Heart left ventricle (tissue), 16 donors: Measurements from ENCODE around the gene TMEM42. TPM values are rescaled to one million over a fixed set of nuclear protein-coding genes. Genes with fewer than 3 reads are reported as not detected.

Source experiments
- ATAC-seq, 4 donors: fragments of 200-7000 bp; cut with Tn5 transposase; one replicate each; pipeline ENCODE4 v1.9.1; 2020 to 2022; ENCODE audit warnings: moderate library complexity in 4 of 4, mild to moderate bottlenecking in 3 of 4, moderate number of reproducible peaks in 1 of 4
- DNase-seq, 5 donors: peaks; one replicate each; pipeline ENCODE4 v3.0.0-alpha.2; 2020
- H3K27ac ChIP-seq, 12 donors: fragments of 200-600 bp; sonication (generic) in 4 of 12; one replicate each; pipeline versions ENCODE4 v1.5.0 to v1.8.0; 2016 to 2022; ENCODE audit warnings: mild to moderate bottlenecking in 2 of 12
- H3K27me3 ChIP-seq, 9 donors: fragments of 200-600 bp; sonication (generic) in 2 of 9; one replicate each; pipeline versions ENCODE4 v1.5.1 to v1.8.0; 2016 to 2022; ENCODE audit warnings: mild to moderate bottlenecking in 3 of 9
- H3K36me3 ChIP-seq, 9 donors: fragments of 200-600 bp; sonication (generic) in 2 of 9; one replicate each; pipeline versions ENCODE4 v1.5.0 to v1.8.0; 2018 to 2022; ENCODE audit warnings: mild to moderate bottlenecking in 2 of 9
- H3K4me1 ChIP-seq, 12 donors: fragments of 200-600 bp; sonication (generic) in 4 of 12; one replicate each; pipeline versions ENCODE4 v1.5.0 to v1.8.0; 2016 to 2022; ENCODE audit warnings: mild to moderate bottlenecking in 3 of 12
- H3K4me3 ChIP-seq, 12 donors: fragments of 200-600 bp; sonication (generic) in 4 of 12; one replicate each; pipeline versions ENCODE4 v1.5.0 to v1.8.0; 2017 to 2022; ENCODE audit warnings: mild to moderate bottlenecking in 9 of 12, moderate library complexity in 4 of 12
- H3K9me3 ChIP-seq, 12 donors: fragments of 200-600 bp; sonication (generic) in 4 of 12; one replicate each; pipeline versions ENCODE4 v1.5.0 to v1.8.0; 2016 to 2022; ENCODE audit warnings: mild to moderate bottlenecking in 1 of 12
- CTCF ChIP-seq, 12 donors: fragments of 200-600 bp; sonication (generic) in 4 of 12; IDR thresholded peaks; one replicate each; pipeline versions ENCODE4 v1.5.0 to v1.8.0; 2018 to 2022; ENCODE audit warnings: antibody characterized with exemption in 12 of 12, mild to moderate bottlenecking in 5 of 12
- POLR2A ChIP-seq, 2 donors: fragments of 450-650 bp; IDR thresholded peaks; one replicate each; pipeline ENCODE4 v1.6.1; 2017; ENCODE audit warnings: antibody characterized with exemption in 2 of 2, mild to moderate bottlenecking in 2 of 2, moderate library complexity in 2 of 2
- WGBS, 4 donors: extraction: QIAGEN DNeasy Blood & Tissue Kit in 2 of 4; methylation state at CpG; one replicate each; pipeline versions ENCODE4 v1.1.5 to v1.1.7; 2013 to 2018; 5-methylcytosine and 5-hydroxymethylcytosine counted together
- intact Hi-C, 10 donors: fragments of 100-400 bp; cut with DNase I; formaldehyde crosslinking; loops; one replicate each; pipeline versions ENCODE4 v1.11.1 to v1.14.2; 2022
- microRNA counts, 2 donors: library from miRNA; unstranded; fragments of <30 nt; microRNA quantifications; one replicate each; lab custom pipeline; 2016
- polyA plus RNA-seq, 2 donors: library from polyadenylated mRNA; stranded (reverse); fragments of 200-250 nt; gene quantifications; one replicate each; pipeline ENCODE4 v1.2.3, GENCODE V29; 2013
- total RNA-seq, 9 donors: library from RNA; depleted of rRNA in 2 of 9; stranded (reverse); fragments of >200 nt in 2 of 9; fragmentation: NEBNext Ultra II Directional in 3 of 9; extraction: Animal tissue kit (Norgen Biotek cat#: 25700) in 3 of 9; gene quantifications; one replicate each; pipeline versions ENCODE4 v1.1.0 to v1.2.4, GENCODE V29; 2016 to 2023
- donor health status: ischemic (EF 13 %, LVEDD 7.1; RV severe dilation, severe dysfunction).
- donor health status: healthy with polysubstance abuse.
- donor health status: DM: no; HTN: yes; CAD: no.
- donor health status: DM: no; HTN: no; CAD: no.
- donor health status: ischemic (EF 25% LVEDD 6.9; RV normal size, moderate dysfunction).
- donor health status: ischemic (EF 25% LVEDD 5.7; RV mildly dilated, moderate dysfunction).
- donor health status: healthy.
- donor health status: DM: yes; HTN: yes; CAD: no.
- donor health status: ischemic (EF 35%, LVEDD 5.7; RV mildly dilated, moderate dysfunction).
- donor health status: nonischemic (EF 11% LVEDD 7.7; RV severe dilation, severe dysfunction).
- donor health status: DM: yes; HTN: yes; CAD: no.
- donor health status: PGD.
- donor health status: ischemic (EF 29% LVEDD 5.4; RV normal size, mild dysfunction).
- donor health status: nonischemic (EF 23%, LVEDD 6.1; RV moderate dilation, normal function).

Gene TMEM42
- total and polyA plus RNA-seq, 11 donors: 7.3 to 14.1 (median 10.6) TPM

GRCh38 chr3:44910693-44911092 lies 49.0 kb downstream of the TMEM42 start:
- peaks cover 0 to 9% (median 0%) of the 10 kb centered on the region in 9 donors for H3K27me3 ChIP-seq
- H3K9me3 ChIP-seq: no peaks in the 10 kb centered on the region
- no peak for TF ChIP-seq CTCF (IDR thresholded peaks at IDR 0.05)
- TF ChIP-seq POLR2A (IDR thresholded peaks at IDR 0.05): no peak
- no peak overlapping the region for H3K27ac ChIP-seq
- H3K36me3 ChIP-seq: peaks cover 0 to under 1% (median 0%) of the 10 kb centered on the region in 9 donors
- WGBS, 4 donors: 90 to 96% (median 94%) methylated on average over 3 of the region's 3 CpGs
- peaks cover 0 to 9% (median 0%) of the 10 kb centered on the region in 12 donors for H3K4me1 ChIP-seq
- H3K4me3 ChIP-seq: no peak overlapping the region
- intact Hi-C loops: loop anchor here in 4 of 10 donors (2.0 to 5.0 kb wide), 4 partner anchors 198 to 378 kb away; partner anchors contain the start of gene ZNF502 (in 1 of the 4)
- no peak for DNase-seq
- ATAC-seq: no peak

GRCh38 chr3:44913868-44914468 lies 52.3 kb downstream of the TMEM42 start:
- no peaks in the 10 kb centered on the region for H3K9me3 ChIP-seq
- intact Hi-C loops: loop anchor here in 8 of 10 donors (2.0 to 5.0 kb wide), 4 partner anchors 202 to 382 kb away; partner anchors contain the start of gene ZNF502 (in 1 of the 8)
- H3K4me3 ChIP-seq: no peak overlapping the region
- no peak for TF ChIP-seq POLR2A (IDR thresholded peaks at IDR 0.05)
- peak; percentile 61 to 86 (median 78) for TF ChIP-seq CTCF (IDR thresholded peaks at IDR 0.05)
- H3K27me3 ChIP-seq: peaks cover 0 to 6% (median 0%) of the 10 kb centered on the region in 9 donors
- ATAC-seq (peak; percentile 24 to 78 (median 68)), DNase-seq (peak; percentile 46 to 81 (median 65))
- WGBS, 4 donors: 20 to 33% (median 22%) methylated on average over 4 of the region's 4 CpGs
- H3K4me1 ChIP-seq: peaks cover 0 to 15% (median 2%) of the 10 kb centered on the region in 12 donors
- no peak overlapping the region for H3K27ac ChIP-seq
- H3K36me3 ChIP-seq: peaks cover 0 to 6% (median 3%) of the 10 kb centered on the region in 9 donors

- ATAC-seq: peak in 3 of 4 donors; percentile 31 to 51 (median 33)
Observed at GRCh38 chr3:44914936-44915335, 53.2 kb downstream of the TMEM42 start.

More at GRCh38 chr3:44914936-44915335, 53.2 kb downstream of the TMEM42 start:
- DNase-seq: no peak
- H3K4me1 ChIP-seq: peaks cover 0 to 15% (median 2%) of the 10 kb centered on the region in 12 donors
- H3K9me3 ChIP-seq: no peaks in the 10 kb centered on the region
- H3K4me3 ChIP-seq: no peak overlapping the region
- TF ChIP-seq POLR2A (IDR thresholded peaks at IDR 0.05) (no peak), CTCF (IDR thresholded peaks at IDR 0.05) (peak in 7 of 12 donors; percentile 10 to 35 (median 23))
- WGBS, 4 donors: 54 to 64% (median 58%) methylated on average over 4 of the region's 4 CpGs
- H3K36me3 ChIP-seq: peaks cover 0 to 10% (median 3%) of the 10 kb centered on the region in 9 donors
- no peak overlapping the region for H3K27ac ChIP-seq
- H3K27me3 ChIP-seq: no peaks in the 10 kb centered on the region
- intact Hi-C loops: loop anchor here in 9 of 10 donors (2.0 to 5.0 kb wide), 5 partner anchors 203 to 388 kb away; partner anchors contain the start of gene ZNF502 (in 1 of the 9)

MicroRNAs within 50 kb of the gene (microRNA counts, 767-probe panel; counts per million panel counts)
- microRNA hsa-miR-564 (lab: Ali Mortazavi, UCI): 71.6 to 309 counts per million in 2 donors

Other genes starting within 250 kb of the TMEM42 start
- 10 to 100 TPM in 8 of 9 donors, 1 to 10 TPM in 1; 7.8 to 16.4 (median 11.9) TPM for gene ZNF197, start 236.9 kb upstream of the TMEM42 start, total RNA-seq
- gene ZNF197, start 236.9 kb upstream of the TMEM42 start, polyA plus RNA-seq: 1 to 10 TPM; 6.6 to 7.7 TPM
- gene ZNF35, start 213.2 kb upstream of the TMEM42 start, total RNA-seq: 10 to 100 TPM in 1 of 9 donors, 1 to 10 TPM in 8; 6.0 to 14.6 (median 6.5) TPM
- 1 to 10 TPM; 3.6 to 7.7 TPM for gene ZNF35, start 213.2 kb upstream of the TMEM42 start, polyA plus RNA-seq
- gene ZNF502, start 149.3 kb upstream of the TMEM42 start, total RNA-seq: 1 to 10 TPM; 1.9 to 4.8 (median 3.5) TPM
- gene ZNF502, start 149.3 kb upstream of the TMEM42 start, polyA plus RNA-seq: 1 to 10 TPM; 1.9 to 3.4 TPM
- 1 to 10 TPM; 1.8 to 5.5 (median 3.9) TPM for gene ZNF501, start 132.3 kb upstream of the TMEM42 start, total RNA-seq
- 1 to 10 TPM; 1.1 to 2.9 TPM for gene ZNF501, start 132.3 kb upstream of the TMEM42 start, polyA plus RNA-seq
- gene KIAA1143, start 100.3 kb upstream of the TMEM42 start, total RNA-seq: 10 to 100 TPM; 21.9 to 41.7 (median 30.5) TPM
- gene KIAA1143, start 100.3 kb upstream of the TMEM42 start, polyA plus RNA-seq: 10 to 100 TPM; 13.7 to 25.4 TPM
- gene KIF15, start 100.1 kb upstream of the TMEM42 start, total RNA-seq: 1 to 10 TPM in 3 of 9 donors, under 1 TPM in 5, not detected in 1; 0.16 to 3.0 (median 0.77) TPM
- under 1 TPM; 0.26 to 0.42 TPM for gene KIF15, start 100.1 kb upstream of the TMEM42 start, polyA plus RNA-seq
- under 1 TPM in 1 of 9 donors, not detected in 8; 0.66 TPM for gene TGM4, start 12.7 kb downstream of the TMEM42 start, total RNA-seq
- not detected for gene TGM4, start 12.7 kb downstream of the TMEM42 start, polyA plus RNA-seq
- gene ZDHHC3, start 114.3 kb downstream of the TMEM42 start, total RNA-seq: 10 to 100 TPM; 40.5 to 94.7 (median 52.7) TPM
- gene ZDHHC3, start 114.3 kb downstream of the TMEM42 start, polyA plus RNA-seq: 10 to 100 TPM; 17.9 to 54.0 TPM
- gene EXOSC7, start 114.3 kb downstream of the TMEM42 start, total RNA-seq: 10 to 100 TPM; 23.8 to 87.3 (median 30.7) TPM
- gene EXOSC7, start 114.3 kb downstream of the TMEM42 start, polyA plus RNA-seq: 10 to 100 TPM; 34.8 to 52.5 TPM
- 100 to 1,000 TPM in 2 of 9 donors, 10 to 100 TPM in 7; 34.8 to 131 (median 71.3) TPM for gene CLEC3B, start 164.4 kb downstream of the TMEM42 start, total RNA-seq
- gene CLEC3B, start 164.4 kb downstream of the TMEM42 start, polyA plus RNA-seq: 100 to 1,000 TPM; 114 to 205 TPM